GM06990 (cell line): ENCODE results near the gene S100Z.

Source experiments
- DNase-seq: peaks from one replicate; pipeline ENCODE4 v3.0.0-alpha.2; 2011; ENCODE audit not compliant: insufficient read length; ENCODE audit errors: extremely low read depth
- H3K27me3 ChIP-seq: replicated peaks from 2 replicates; pipeline ENCODE4 v1.6.0; 2011; ENCODE audit warnings: low read length; ENCODE audit not compliant: control insufficient read depth, insufficient read depth
- H3K36me3 ChIP-seq: 2 replicates; pipeline ENCODE4 v1.5.1; 2011; ENCODE audit warnings: low read length; ENCODE audit not compliant: control insufficient read depth, insufficient read depth
- H3K4me3 ChIP-seq: replicated peaks from 2 replicates; pipeline ENCODE4 v1.5.1; 2011; ENCODE audit warnings: low read depth, mild to moderate bottlenecking, control low read depth, low read length
- TF ChIP-seq, protein P1 (sequence below): IDR thresholded peaks from 2 replicates; pipeline ENCODE4 v1.5.1; 2011; ENCODE audit warnings: low read length, control low read depth, mild to moderate bottlenecking, inconsistent platforms; ENCODE audit not compliant: insufficient read depth, poor library complexity, severe bottlenecking

Gene S100Z

DNA sequence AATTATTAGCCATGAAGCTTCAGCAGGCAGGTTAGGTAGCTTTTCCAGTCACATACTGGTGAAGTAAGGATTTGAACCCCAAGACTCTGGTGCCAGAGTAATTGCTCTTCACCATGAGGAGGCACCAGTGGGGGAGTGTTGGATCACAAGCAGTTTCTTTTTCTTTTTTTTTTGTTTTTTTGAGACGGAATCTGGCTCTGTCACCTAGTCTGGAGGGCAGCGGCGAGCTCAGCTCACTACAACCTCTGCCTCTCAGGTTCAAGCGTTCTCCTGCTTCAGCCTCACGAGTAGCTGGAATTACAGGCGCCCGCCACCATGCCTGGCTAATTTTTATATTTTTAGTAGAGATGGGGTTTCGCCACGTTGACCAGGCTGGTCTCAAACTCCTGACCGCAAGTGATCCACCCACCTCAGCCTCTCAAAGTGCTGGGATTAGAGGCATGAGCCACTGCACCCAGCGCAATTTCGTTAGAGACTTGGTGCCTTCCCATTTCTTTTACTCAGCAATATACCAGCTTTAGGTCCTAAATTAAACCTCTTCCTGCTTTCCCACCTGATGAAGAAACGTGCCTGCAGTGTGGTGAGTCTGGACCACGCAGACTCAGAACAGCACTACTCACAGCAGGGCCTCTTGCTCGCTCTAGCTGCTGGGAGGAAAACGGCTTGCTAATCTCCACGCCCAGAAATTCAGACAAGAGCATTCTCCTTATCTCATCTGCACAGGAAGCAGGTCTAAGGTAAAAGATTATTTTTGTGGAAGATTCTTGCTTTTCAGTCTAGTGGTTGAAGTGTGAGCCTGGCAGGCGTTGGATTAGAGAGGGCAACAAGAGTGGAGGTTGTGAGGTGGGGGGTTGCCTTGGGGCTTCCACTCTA, at the start of gene S100Z:
Gene S100Z (plus strand): TSS at position 596 of the 873 bp plus-strand sequence. CDS start 25,346 bp downstream, outside the sequence.
- Histone ChIP-seq H3K27me3 (no peaks in the 10 kb centered on the region), H3K36me3 (no peaks in the 10 kb centered on the region), H3K4me3 (no peak within 1 kb of the TSS)
- TF ChIP-seq, protein P1, sequence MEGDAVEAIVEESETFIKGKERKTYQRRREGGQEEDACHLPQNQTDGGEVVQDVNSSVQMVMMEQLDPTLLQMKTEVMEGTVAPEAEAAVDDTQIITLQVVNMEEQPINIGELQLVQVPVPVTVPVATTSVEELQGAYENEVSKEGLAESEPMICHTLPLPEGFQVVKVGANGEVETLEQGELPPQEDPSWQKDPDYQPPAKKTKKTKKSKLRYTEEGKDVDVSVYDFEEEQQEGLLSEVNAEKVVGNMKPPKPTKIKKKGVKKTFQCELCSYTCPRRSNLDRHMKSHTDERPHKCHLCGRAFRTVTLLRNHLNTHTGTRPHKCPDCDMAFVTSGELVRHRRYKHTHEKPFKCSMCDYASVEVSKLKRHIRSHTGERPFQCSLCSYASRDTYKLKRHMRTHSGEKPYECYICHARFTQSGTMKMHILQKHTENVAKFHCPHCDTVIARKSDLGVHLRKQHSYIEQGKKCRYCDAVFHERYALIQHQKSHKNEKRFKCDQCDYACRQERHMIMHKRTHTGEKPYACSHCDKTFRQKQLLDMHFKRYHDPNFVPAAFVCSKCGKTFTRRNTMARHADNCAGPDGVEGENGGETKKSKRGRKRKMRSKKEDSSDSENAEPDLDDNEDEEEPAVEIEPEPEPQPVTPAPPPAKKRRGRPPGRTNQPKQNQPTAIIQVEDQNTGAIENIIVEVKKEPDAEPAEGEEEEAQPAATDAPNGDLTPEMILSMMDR: no peak
- DNase-seq: no peak

DNA sequence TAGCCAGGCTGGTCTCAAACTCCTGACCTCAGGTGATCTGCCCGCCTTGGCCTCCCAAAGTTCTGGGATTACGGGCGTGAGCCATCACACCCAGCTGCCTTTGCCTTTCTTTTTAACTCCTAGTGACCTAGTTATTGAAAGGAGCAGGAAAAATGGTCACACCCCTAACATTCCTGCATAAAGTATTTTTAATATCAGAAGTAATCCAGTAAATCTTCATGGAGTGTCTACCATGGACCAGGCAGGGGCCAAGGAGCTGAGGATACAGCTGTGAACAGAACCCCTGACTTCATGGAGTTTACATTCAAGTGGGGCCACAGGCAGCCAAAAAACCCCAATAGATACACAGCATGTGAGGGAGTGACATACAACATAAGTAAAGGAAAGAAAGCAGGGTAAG, 49.2 kb upstream of the S100Z start:
- H3K36me3 ChIP-seq: no peaks in the 10 kb centered on the region
- no peak for DNase-seq
- no peak overlapping the region for H3K4me3 ChIP-seq
- TF ChIP-seq, protein P1: no peak
- no peaks in the 10 kb centered on the region for H3K27me3 ChIP-seq

- Histone ChIP-seq H3K36me3 (no peaks in the 10 kb centered on the region), H3K4me3 (no peak overlapping the region), H3K27me3 (no peaks in the 10 kb centered on the region)
- no peak for DNase-seq
- TF ChIP-seq, protein P1: no peak
These were observed 48.5 kb upstream of the S100Z start for GRCh38 chr5:76801159-76801802.

- H3K36me3 ChIP-seq: no peaks in the 10 kb centered on the region
- DNase-seq: no peak
- H3K4me3 ChIP-seq: no peak overlapping the region
- TF ChIP-seq, protein P1: no peak
- no peaks in the 10 kb centered on the region for H3K27me3 ChIP-seq
These were observed 48.0 kb upstream of the S100Z start for GRCh38 chr5:76801803-76802195.

DNA sequence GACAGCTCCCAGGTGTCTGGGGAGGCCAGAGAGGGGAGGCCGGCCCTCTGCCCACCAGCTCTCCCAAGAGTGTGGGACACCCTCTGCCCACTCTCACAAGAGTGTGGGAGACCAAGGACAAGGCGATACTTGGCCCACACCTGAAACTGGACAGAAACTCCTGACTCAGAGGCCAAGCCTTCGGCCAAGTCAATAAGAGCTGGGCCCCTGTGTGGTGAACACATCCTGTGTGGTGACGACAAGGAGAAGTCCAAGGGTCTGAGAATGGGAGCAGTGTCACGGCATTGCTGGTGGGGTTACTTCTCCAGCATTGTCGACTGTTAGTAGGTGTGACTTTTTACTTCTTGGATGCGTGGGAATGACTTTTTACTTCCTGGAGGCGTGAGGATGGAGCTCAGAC, 45.5 kb upstream of the S100Z start:
- Histone ChIP-seq H3K36me3 (no peaks in the 10 kb centered on the region), H3K27me3 (no peaks in the 10 kb centered on the region), H3K4me3 (no peak overlapping the region)
- no peak for DNase-seq
- TF ChIP-seq, protein P1: no peak
